HEK293T (cell line): Measurements from ENCODE around the gene TBL1XR1.

ENCODE experiments used
- BHLHE40 ChIP-seq: fragments of 450-650 bp; IDR thresholded peaks from 2 replicates; pipeline ENCODE4 v1.6.1; 2016; ENCODE audit warnings: mild to moderate bottlenecking, moderate library complexity, borderline replicate concordance
- CTBP1 ChIP-seq: fragments of 450-650 bp; IDR thresholded peaks from 2 replicates; pipeline ENCODE4 v1.6.1; 2016; ENCODE audit warnings: borderline replicate concordance
- ELF4 ChIP-seq: fragments of 450-650 bp; IDR thresholded peaks from 2 replicates; pipeline ENCODE4 v1.6.1; 2017; ENCODE audit warnings: antibody characterized with exemption
- FOXA1 ChIP-seq: fragments of 450-650 bp; IDR thresholded peaks from 2 replicates; pipeline ENCODE4 v1.6.1; 2016; ENCODE audit warnings: mild to moderate bottlenecking
- FOXK2 ChIP-seq: fragments of 450-650 bp; IDR thresholded peaks from 2 replicates; pipeline ENCODE4 v1.6.1; 2016; ENCODE audit warnings: mild to moderate bottlenecking
- FOXM1 ChIP-seq: fragments of 450-650 bp; IDR thresholded peaks from 2 replicates; pipeline ENCODE4 v1.6.1; 2017; ENCODE audit warnings: mild to moderate bottlenecking, borderline replicate concordance
- HDGF ChIP-seq: fragments of 450-650 bp; IDR thresholded peaks from 2 replicates; pipeline ENCODE4 v1.6.1; 2017; ENCODE audit warnings: antibody characterized with exemption, borderline replicate concordance
- LEF1 ChIP-seq: fragments of 450-650 bp; IDR thresholded peaks from 2 replicates; pipeline ENCODE4 v1.6.1; 2017; ENCODE audit warnings: mild to moderate bottlenecking, borderline replicate concordance
- NFRKB ChIP-seq: fragments of 450-650 bp; IDR thresholded peaks from 2 replicates; pipeline ENCODE4 v1.6.1; 2016; ENCODE audit warnings: mild to moderate bottlenecking, moderate library complexity
- PKNOX1 ChIP-seq: fragments of 450-650 bp; IDR thresholded peaks from 2 replicates; pipeline ENCODE4 v1.6.1; 2016
- SP1 ChIP-seq: fragments of 450-650 bp; IDR thresholded peaks from 2 replicates; pipeline ENCODE4 v1.6.1; 2017
- SUZ12 ChIP-seq: fragments of 450-650 bp; IDR thresholded peaks from 2 replicates; pipeline ENCODE4 v1.6.1; 2016; ENCODE audit warnings: mild to moderate bottlenecking
- TARDBP ChIP-seq: fragments of 450-650 bp; IDR thresholded peaks from 2 replicates; pipeline ENCODE4 v1.6.1; 2016
- ZNF384 ChIP-seq: fragments of 450-650 bp; IDR thresholded peaks from 2 replicates; pipeline ENCODE4 v1.6.1; 2016

- TF ChIP-seq ELF4 (no peak), FOXM1 (no peak), HDGF (no peak), SUZ12 (no peak), FOXK2 (no peak), NFRKB (no peak), PKNOX1 (no peak), SP1 (no peak), BHLHE40 (no peak), FOXA1 (no peak), LEF1 (no peak), TARDBP (no peak), CTBP1 (no peak), ZNF384 (no peak)
Measured at GRCh38 chr3:177102553-177102952, 94.7 kb downstream of the TBL1XR1 start.
